HG03280 (cell line): ENCODE measurements around the gene SPATS2L.
"Not testable (repeated sequence)": the region's sequence is repeated elsewhere in the genome, so short reads cannot be mapped to it uniquely, and the experiment has no call there.

Source experiments
- ATAC-seq: cut with Tn5 transposase; IDR thresholded peaks from one replicate; pipeline ENCODE4 v1.9.1; 2021; ENCODE audit warnings: mild to moderate bottlenecking, moderate library complexity; ENCODE audit not compliant: unreplicated experiment

The SPATS2L gene

GRCh38 chr2:200319548-200320337, 13.2 kb downstream of the SPATS2L start:
- ATAC-seq = no peak

DNA sequence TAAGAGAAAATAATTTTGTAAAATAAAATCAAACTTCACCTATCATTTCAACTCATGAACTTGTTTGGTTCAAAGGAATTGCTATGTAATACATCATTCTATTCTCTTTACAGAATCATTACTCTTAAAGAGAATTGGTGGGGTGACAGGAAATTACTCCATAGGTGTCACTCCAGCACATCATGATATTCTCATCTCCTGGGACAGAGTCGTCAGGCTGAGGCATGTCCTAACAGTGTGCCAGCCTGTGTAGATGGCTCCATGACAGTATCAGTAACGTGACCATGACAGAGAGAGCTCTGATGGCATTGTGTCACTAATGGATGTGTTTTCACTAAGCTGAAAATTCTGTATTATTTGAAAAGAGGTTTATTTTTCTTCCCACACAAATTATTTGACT, 13.9 kb downstream of the SPATS2L start:
- no peak for ATAC-seq

DNA sequence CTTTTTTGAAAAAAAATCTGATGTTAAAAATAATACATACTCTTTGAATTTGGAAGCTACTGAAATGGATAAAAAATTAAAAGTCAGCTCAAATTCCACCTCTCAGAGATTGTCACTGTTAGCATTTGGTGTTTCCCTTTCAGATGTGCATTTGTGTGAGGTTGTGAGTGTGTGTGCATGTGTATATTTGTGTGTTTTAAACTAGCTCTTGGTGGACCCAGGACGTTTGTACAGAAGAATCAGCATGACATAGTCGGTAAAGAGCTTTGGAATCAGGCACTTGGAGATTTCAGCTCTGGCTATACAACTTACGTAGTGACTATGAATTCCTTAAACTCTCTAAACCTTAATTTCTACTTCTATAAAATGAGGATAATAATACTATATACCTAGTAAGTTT, 14.5 kb downstream of the SPATS2L start:
- ATAC-seq = no peak

DNA sequence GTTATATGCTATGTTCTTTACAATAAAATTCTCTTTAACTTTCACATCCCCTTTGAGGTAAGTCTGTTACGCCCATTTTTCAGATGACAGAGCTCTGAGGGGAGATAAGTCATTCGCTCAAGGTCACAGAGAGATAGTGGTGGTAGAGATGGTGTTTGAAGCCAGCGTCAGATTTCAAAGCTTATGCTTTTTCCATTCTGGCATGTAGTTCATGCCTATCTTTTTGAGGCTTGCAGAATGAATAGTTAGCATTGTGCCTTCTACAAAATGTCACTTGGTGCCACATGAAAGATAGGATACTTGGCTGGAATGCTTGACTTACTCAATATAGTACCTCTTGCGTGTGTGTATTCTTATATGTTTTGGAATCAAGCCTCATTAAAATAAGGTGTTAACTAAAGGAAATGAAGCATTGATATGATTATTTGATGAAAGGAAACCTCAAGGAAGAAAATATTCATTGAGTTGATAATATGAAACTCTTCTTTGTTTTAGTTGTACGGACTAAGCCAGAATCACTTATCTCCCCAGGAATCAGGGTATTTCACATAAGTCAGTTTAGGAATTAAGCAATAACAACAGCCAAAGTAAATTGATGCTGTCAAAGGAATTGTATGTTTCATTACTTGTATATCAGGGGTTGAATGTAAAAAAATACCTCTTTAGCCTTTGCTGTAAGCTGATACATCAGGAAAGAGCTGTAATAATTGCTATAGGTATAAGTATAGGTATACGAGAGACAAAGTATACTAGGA, 15.5 kb downstream of the SPATS2L start:
- ATAC-seq = no peak

DNA sequence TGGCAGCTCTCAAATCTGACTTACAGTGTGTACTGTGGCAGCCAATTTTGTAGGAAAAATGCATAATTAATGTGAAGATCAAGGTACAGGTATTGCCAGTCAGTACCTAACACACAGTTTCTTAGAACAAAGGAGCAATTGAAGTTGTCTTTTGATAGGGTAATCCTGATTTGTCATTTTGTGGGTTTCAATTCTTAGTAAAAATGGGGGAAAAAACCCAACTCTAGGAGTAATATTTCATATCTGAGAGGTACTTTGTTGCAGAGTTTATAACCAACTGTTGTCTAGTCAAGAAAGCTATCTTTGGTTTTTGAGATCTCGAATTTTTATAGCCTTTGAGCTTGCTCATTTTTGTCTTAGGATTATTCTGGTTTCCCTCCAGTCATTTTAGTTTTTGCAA, 16.1 kb downstream of the SPATS2L start:
- ATAC-seq = no peak

GRCh38 chr2:200324362-200324761, 17.9 kb downstream of the SPATS2L start:
- ATAC-seq = no peak

DNA sequence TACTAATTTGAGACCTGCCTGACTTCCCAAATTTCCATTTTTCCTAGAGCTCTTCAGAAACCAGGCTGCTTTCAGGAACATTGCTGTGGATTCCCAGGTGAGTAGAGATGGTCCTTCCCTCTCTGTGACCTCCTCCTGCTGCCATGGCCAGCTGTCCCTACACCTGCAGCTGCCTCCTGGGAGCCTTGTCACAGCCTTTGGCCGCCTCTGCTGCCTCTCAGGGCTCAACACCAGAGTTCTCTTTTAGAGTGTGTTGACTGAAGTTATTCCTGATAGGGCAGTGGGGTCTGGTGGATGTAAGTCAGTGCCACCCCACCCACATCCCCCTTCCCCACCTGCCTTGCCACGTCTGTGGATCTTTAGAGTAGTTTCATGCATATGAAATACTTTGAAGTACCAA, 22.9 kb downstream of the SPATS2L start:
- ATAC-seq = no peak

- no peak for ATAC-seq
Observed at GRCh38 chr2:200329798-200330197, 23.3 kb downstream of the SPATS2L start.

GRCh38 chr2:200330351-200331060, 24.0 kb downstream of the SPATS2L start:
- ATAC-seq = no peak

GRCh38 chr2:200331061-200331400, 24.5 kb downstream of the SPATS2L start:
- ATAC-seq = no peak

DNA sequence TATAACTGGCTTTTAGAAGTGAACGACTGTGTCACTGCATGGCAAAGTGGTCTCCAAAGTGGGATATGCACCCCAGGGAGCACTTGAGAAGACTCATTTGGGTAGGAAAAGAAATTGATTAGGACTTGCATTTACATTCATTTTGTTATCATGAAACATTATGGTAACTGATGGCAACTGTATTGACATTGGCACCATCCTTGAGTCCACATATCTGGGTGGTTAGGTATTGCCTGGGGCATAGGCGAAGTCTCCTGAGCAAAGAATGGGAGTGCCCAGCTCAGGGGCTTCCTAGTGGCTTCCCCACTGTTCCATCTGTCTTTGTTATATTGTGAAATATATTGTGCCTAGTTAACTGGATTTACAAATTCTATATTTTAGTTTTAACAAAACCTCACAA, 29.2 kb downstream of the SPATS2L start:
- no peak for ATAC-seq

DNA sequence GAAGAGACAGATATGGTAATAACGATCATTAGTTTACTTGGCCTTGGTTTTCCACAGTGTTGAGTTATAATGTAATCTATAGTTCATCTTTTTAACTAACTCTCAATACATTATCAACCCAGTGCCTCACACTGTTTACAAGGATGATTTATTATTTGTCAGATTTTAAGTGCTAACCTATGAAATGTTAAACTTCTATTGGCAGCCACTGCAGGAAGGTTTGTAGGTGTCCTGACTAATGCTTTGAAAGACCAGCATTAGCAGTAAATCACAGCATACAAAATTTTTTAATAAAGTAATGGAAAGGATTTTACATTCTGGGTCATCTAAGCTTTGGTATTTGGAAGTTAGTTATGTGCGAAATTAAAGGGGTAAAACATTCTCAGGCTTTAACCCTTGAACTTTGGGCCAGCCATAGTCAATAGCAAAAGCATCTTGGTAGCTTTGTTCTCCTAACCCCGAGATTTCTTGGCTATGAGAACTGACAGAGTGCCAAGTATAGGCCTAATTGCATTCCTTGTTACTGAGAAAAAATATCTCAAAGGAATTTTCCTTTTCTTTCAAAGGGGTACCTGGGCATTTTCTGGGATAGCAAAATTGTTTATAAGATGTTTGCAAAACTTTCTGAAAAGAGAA, 30.6 kb downstream of the SPATS2L start:
- ATAC-seq = no peak

DNA sequence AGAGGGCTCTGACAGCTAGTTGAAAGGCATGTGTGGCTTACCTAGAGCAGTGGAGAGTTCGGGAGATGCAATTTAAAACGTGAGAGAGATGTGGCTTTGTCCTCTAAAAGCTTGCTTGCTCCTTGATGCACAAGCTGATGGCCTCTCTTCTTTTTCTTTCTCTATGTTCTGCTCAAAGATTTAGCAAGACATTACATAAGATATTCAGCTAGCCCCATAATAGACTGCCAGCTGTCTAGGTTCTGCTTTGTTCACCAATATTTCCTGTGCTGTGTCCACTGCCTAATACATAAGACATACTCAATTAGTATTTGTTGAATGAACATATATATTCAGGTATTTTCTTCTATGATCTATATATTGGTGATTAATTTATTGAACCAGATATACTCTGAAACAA, 31.1 kb downstream of the SPATS2L start:
- no peak for ATAC-seq

DNA sequence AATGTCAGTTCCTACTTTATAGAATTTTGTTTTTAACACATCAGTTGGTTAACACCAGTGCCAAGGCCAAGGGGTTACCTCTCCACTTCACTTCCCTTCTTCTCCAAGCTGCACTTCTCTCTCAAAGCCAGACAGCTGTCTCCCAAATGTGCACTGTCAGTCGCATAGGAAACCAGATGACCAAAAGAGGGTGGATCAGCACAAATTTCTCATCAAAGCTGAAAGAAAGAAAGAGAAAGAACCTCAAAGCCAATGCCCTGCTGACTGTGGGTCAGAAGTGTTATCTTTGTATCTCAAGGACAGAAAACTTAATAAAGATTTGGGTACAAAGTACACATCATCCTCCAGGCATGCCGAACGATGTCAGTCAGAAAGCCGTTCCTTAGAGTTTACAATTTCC, 32.2 kb downstream of the SPATS2L start:
- ATAC-seq = no peak

DNA sequence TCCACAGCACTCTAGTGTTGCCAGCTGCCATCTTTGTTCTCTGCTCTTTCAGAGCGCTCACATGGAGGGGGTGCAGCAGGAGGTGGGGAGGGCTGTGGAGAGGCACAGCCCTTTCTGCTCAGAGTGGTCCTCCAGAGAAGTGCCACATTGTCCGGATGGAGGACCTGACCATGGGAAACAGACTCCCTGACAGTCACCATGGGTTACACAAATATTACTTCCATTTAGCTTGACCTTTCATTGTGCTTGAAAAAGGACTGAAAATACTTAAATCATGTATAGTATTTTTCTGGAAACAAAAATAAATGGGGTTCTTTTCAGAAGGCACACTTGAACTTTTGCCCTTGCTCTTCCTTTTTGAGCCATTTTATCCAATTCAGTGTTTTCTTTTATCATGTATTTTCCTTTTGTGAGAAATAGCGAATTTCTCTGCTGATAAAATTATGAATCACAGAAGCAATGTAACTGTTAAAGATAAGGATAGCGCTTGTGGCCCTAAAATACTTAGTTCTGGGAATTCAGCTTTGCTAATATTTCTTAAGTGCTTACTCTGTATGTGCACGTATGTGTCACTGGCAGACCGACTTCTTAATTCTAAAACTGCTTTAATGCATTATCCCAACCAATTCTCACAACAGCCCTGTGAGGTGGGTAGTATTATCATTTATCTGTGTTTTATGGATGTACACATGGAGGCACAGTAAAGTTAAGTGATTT, 34.2 kb downstream of the SPATS2L start:
- no peak for ATAC-seq

DNA sequence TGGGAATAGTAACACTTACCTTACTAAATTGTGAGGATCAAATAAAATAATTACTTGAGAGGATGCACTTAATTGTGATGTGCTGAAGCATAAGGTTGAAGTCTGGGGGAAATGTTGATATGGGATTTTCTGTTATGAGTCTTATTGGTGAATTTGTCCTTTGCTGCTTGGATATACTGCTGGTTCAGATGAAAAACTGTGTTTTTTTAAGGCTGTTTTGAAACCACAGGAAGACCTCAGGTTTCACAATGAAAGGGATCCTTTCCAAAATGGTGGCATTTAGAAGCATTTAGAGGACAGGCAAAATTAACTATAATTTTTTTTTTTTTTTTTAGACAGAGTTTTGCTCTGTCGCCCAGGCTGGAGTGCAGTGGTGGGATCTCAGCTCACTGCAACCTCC, 34.9 kb downstream of the SPATS2L start:
- no peak for ATAC-seq

DNA sequence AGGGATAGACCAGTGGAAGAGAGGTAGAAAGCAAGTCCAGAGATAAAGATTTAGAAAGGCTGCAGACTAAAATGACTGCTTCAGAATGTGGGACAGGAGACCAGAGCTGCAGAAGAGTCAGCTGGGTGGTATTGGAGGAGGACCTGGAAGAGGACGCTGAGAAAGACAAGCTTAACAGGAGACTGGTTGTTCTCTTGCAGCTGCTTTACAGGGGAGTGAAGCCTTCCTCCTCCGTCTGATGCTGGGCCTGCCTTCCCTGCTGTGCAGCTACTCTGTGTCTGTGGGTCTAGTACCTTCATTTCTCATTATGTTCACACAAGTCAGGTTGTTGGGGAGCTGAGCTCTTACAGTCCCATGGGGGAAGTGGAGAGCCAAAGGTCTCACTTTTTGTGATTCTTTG, 35.7 kb downstream of the SPATS2L start:
- no peak for ATAC-seq

- ATAC-seq = no peak
Observed at GRCh38 chr2:200342654-200343053, 36.2 kb downstream of the SPATS2L start.

DNA sequence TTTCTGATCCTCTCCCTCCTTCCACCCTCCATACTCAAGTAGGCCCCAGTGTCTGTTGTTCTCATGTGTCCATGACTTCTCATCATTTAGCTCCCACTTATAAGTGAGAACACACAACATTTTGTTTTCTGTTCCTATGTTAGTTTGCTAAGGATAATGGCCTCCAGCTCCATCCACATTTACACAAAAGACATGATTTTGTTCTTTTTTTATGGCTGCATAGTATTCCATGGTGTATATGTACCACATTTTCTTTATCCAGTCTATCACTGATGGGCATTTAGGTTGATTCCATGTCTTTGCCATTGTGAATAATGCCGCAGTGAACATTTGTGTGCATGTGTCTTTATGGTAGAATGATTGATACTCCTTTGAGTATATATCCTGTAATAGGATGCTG, 37.7 kb downstream of the SPATS2L start:
- ATAC-seq = not testable (repeated sequence)

DNA sequence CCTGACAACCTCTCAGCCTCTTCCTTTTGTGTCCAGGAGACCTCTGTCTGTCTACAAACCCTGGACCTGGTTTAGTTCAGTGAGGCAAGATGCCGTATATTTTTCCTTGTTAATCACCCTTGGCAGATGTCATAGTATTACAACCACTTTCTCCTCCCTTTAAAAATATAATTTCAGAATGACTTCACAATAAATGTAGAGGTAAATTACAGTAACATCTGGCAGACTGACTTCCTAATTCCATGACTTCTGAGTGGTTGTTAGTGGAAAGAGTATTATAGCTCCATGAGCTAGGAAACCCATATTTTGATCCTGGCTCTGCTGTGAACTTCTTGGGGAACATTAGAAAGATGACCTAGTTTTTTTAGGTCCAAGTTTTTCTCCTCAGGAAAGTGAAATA, 39.5 kb downstream of the SPATS2L start:
- ATAC-seq = no peak

DNA sequence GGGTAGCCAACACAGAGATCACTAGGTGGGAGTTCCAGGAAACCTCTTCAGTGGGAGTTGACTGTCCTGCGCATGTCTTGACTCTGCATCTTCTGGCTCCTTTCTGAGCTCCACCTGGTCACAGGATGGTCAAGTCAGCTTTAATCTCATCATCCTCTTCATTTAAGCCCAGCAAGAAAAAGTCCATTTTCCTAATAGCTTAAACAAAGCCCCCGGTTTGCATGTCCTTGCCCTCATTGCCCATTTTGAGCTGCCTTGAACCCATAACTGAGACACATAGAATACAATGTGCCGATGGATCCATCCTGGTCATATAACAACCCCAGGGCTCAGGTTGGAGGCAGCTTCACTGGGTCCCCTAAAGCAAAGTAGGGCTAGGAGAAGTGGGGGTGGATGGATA, 40.8 kb downstream of the SPATS2L start:
- ATAC-seq = no peak
